Esophagus squamous epithelium (tissue), 5 donors: ENCODE results near the gene ZBTB4. TPM values are rescaled to one million over a fixed set of nuclear protein-coding genes. Genes with fewer than 3 reads are reported as not detected.

Source experiments
- DNase-seq: peaks from one replicate; lab custom pipeline; 2025; lab: John Stamatoyannopoulos, UW
- H3K27ac ChIP-seq, 4 donors: fragments of 200-600 bp; sonication (generic); one replicate each; pipeline ENCODE4 v1.5.1; 2016 to 2019; ENCODE audit warnings: mild to moderate bottlenecking in 1 of 4
- H3K27me3 ChIP-seq, 4 donors: fragments of 200-600 bp; sonication (generic); 1 replicate in 3 of 4; 2 replicates in 1 of 4; pipeline versions ENCODE4 v1.5.1 to v1.6.0; 2017 to 2021; ENCODE audit warnings: antibody characterized with exemption in 1 of 4
- H3K36me3 ChIP-seq, 3 donors: fragments of 200-600 bp; sonication (generic); one replicate each; pipeline ENCODE4 v1.5.1; 2016 to 2019
- H3K4me1 ChIP-seq, 3 donors: fragments of 200-600 bp; sonication (generic); one replicate each; pipeline ENCODE4 v1.5.1; 2017 to 2019
- H3K4me3 ChIP-seq, 4 donors: fragments of 200-600 bp; sonication (generic); 1 replicate in 3 of 4; 2 replicates in 1 of 4; pipeline ENCODE4 v1.5.1; 2016 to 2019; ENCODE audit warnings: mild to moderate bottlenecking in 2 of 4, moderate library complexity in 1 of 4
- H3K9me3 ChIP-seq, 3 donors: fragments of 200-600 bp; sonication (generic); one replicate each; pipeline ENCODE4 v1.5.1; 2016 to 2019
- CTCF ChIP-seq, 6 experiments: fragments of 450-650 bp in 4 of 6; fragments of 200-600 bp in 2 of 6; sonication (generic) in 2 of 6; IDR thresholded peaks; one replicate each; pipeline ENCODE4 v1.5.1; 2016 to 2019; ENCODE audit warnings: antibody characterized with exemption in 6 of 6, mild to moderate bottlenecking in 4 of 6, moderate library complexity in 4 of 6
- POLR2A ChIP-seq, 4 donors: fragments of 450-650 bp; IDR thresholded peaks; one replicate each; pipeline ENCODE4 v1.6.1; 2017; ENCODE audit warnings: antibody characterized with exemption in 4 of 4, mild to moderate bottlenecking in 4 of 4, moderate library complexity in 3 of 4
- WGBS, 2 donors: methylation state at CpG; one replicate each; pipeline ENCODE4 v1.1.5; 2018; 5-methylcytosine and 5-hydroxymethylcytosine counted together
- intact Hi-C: fragments of 100-400 bp; cut with DNase I; formaldehyde crosslinking; loops from one replicate; pipeline ENCODE4 v1.15.0; 2022
- total RNA-seq, 4 donors: library from RNA; depleted of rRNA; stranded (reverse); fragments of >200 nt; gene quantifications; one replicate each; pipeline ENCODE4 v1.1.0, GENCODE V29; 2016
- donor health status: DM: yes; HTN: yes; CAD: no.

The ZBTB4 gene
- total RNA-seq, 4 donors from 2014 or later, result 13.4 to 35.1 (median 28.5) TPM

DNA sequence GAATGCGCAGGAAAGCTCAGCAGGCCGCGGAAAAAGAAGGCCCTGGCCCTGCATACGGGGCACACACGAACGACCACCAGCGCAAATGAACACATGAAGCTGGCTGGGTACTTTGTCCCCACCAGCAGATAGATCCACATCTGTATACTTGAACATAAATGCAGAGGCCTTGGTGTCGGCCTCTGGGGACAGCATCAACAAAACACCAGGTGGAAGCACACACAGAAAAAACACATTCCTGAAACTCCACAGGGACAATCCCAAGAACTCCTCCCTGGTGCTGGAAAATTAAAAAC lies 606 bp upstream of the ZBTB4 start:
- intact Hi-C loops, result no loop called here
- TF ChIP-seq POLR2A (IDR thresholded peaks at IDR 0.05) (no peak), CTCF (IDR thresholded peaks at IDR 0.05) (no peak)
- Histone ChIP-seq H3K9me3 (no peaks in the 10 kb centered on the region), H3K27ac (peak overlapping the region; percentile 98 to 100 (median 99)), H3K27me3 (no peaks in the 10 kb centered on the region), H3K4me3 (peak overlapping the region; percentile 79 to 100 (median 94)), H3K36me3 (no peaks in the 10 kb centered on the region), H3K4me1 (peaks cover 45 to 78% (median 45%) of the 10 kb centered on the region in 3 donors)
- 5% methylated on average over 4 of the region's 8 CpGs for WGBS, 2 donors
- no peak for DNase-seq

DNA sequence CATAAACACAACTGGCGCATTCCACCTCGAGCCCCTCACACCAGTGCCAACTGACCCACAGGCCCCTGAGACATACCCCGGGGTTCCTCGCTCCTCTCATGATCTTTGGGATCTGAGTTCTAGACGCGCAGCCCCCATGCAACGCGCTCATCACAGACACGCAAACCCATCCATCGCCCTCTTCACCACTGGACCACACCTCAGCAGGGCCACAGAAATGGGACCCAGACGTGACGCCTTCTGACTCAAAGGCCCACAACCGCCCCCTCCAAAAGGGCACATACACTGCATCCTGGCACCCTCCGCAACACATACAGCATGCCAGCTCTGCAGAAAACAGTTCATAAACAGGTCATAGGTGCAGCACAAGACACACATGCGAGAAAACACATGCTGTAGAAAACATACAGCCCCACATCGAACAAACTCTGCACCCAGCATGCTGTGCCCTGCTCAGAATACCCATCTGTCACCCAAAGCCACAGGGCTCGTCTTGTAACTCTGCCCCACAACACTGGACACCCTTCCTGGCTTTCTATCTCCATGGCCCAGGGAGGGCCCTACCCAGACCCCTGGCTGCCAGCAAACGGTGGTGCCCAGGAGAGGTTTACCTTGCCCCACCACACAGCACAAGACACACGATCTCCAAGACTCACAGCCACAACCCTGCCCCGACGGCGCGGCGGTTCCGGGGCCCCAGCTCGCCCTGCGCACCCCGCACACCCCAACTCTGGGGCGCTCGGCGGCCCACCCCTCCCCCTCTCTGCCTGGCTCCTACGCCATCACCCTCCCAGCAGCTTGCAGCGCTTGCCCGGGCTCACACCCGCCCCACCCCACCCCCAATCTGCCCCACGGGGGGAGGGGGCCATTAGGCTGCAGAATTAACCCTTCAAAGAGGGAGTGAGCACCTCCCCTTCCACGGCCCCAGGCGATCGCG lies 887 bp downstream of the ZBTB4 start:
- H3K9me3 ChIP-seq, result no peaks in the 10 kb centered on the region
- TF ChIP-seq CTCF (IDR thresholded peaks at IDR 0.05) (peak in 2 of 6 experiments; percentile 4 to 19), POLR2A (IDR thresholded peaks at IDR 0.05) (no peak)
- peaks cover 45 to 92% (median 49%) of the 10 kb centered on the region in 3 donors for H3K4me1 ChIP-seq
- no peaks in the 10 kb centered on the region for H3K27me3 ChIP-seq
- no peak for DNase-seq
- peak overlapping the region; percentile 98 to 100 (median 99) for H3K27ac ChIP-seq
- intact Hi-C loops, result loop anchor here (5.0 kb wide), 1 partner anchor 36 kb away; no protein-coding TSS in a partner anchor
- 0 to 4% methylated on average over 4 to 21 of the region's 40 CpGs for WGBS, 2 donors
- peak overlapping the region; percentile 79 to 100 (median 94) for H3K4me3 ChIP-seq
- no peaks in the 10 kb centered on the region for H3K36me3 ChIP-seq

GRCh38 chr17:7477392-7478275 lies 1.8 kb downstream of the ZBTB4 start:
- Histone ChIP-seq H3K4me3 (peak overlapping the region; percentile 79 to 100 (median 94)), H3K9me3 (no peaks in the 10 kb centered on the region), H3K27ac (peak overlapping the region; percentile 98 to 100 (median 99)), H3K36me3 (no peaks in the 10 kb centered on the region), H3K27me3 (no peaks in the 10 kb centered on the region), H3K4me1 (peaks cover 40 to 93% (median 47%) of the 10 kb centered on the region in 3 donors)
- TF ChIP-seq CTCF (IDR thresholded peaks at IDR 0.05) (no peak), POLR2A (IDR thresholded peaks at IDR 0.05) (peak in 1 of 4 donors; percentile 30)
- 13% methylated on average over 16 to 21 of the region's 26 CpGs for WGBS, 2 donors
- DNase-seq, result no peak
- intact Hi-C loops, result loop anchor here (5.0 kb wide), 1 partner anchor 35 kb away; no protein-coding TSS in a partner anchor

DNA sequence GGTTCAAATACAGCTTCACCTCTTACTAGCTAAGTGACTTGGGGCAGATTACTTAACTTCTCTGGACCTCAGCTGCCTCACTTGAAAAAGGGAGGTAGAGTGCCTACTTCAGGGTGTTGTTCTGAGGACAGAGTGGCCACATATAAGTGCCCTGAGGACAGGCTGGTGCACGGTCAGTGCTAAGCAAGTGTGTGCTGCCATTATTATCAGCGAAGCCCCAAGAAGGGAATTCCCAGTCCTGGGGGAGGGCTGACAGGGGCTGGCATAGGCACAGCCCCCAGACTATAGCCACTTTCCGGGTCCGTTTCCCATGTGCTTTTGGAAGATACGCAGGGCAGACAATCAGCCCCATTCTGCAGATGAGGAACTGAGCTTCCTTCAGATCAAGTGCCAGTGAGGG lies 2.5 kb downstream of the ZBTB4 start:
- 20 to 85% methylated on average over 1 to 5 of the region's 5 CpGs for WGBS, 2 donors
- Histone ChIP-seq H3K27me3 (no peaks in the 10 kb centered on the region), H3K9me3 (no peaks in the 10 kb centered on the region), H3K4me3 (peak overlapping the region in 3 of 4 donors; percentile 79 to 100 (median 92)), H3K36me3 (no peaks in the 10 kb centered on the region), H3K27ac (peak overlapping the region; percentile 98 to 100 (median 99)), H3K4me1 (peaks cover 44 to 93% (median 48%) of the 10 kb centered on the region in 3 donors)
- intact Hi-C loops, result loop anchor here (5.0 kb wide), 1 partner anchor 35 kb away; no protein-coding TSS in a partner anchor
- no peak for DNase-seq
- TF ChIP-seq CTCF (IDR thresholded peaks at IDR 0.05), result no peak
- no peak for TF ChIP-seq POLR2A (IDR thresholded peaks at IDR 0.05)
